Measurements from ENCODE around the gene SGMS2. TPM values are rescaled to one million over a fixed set of nuclear protein-coding genes. Genes with fewer than 3 reads are reported as not detected.

The SGMS2 gene
- total and polyA plus RNA-seq, 9 of the 15 experiments (the other 6 are each of a cell fraction or from before 2014, with no cell fraction given), result 0.07 to 0.25 (median 0.11) TPM; not detected in 5

- H3K4me2 ChIP-seq (ENCODE audit: insufficient read depth, low read length), result no peak overlapping the region
- TF ChIP-seq RNF219 (CRISPR knock-in tag; IDR thresholded peaks at IDR 0.05) (no peak), ZFX (CRISPR knock-in tag; IDR thresholded peaks at IDR 0.05) (no peak), RFX5 (IDR thresholded peaks at IDR 0.05; ENCODE audit: low read depth, low read length) (no peak), RAD21 (CRISPR knock-in tag; conservative IDR thresholded peaks at IDR 0.05 in 1 of 2, IDR thresholded peaks at IDR 0.05 in 1 of 2) (no peak), XRCC4 (IDR thresholded peaks at IDR 0.05; ENCODE audit: extremely low read depth, insufficient read depth, insufficient read length) (no peak), SIRT6 (IDR thresholded peaks at IDR 0.05; ENCODE audit: low read depth, low read length) (no peak), ZNF3 (CRISPR knock-in tag; IDR thresholded peaks at IDR 0.05) (no peak)
- H3K36me3 ChIP-seq (ENCODE audit: control insufficient read depth, insufficient read depth, low read length), result no peaks in the 10 kb centered on the region
- no peak overlapping the region for H3K27ac ChIP-seq (ENCODE audit: extremely low read depth, low read depth, low read length)
- no peaks in the 10 kb centered on the region for H3K9me3 ChIP-seq (replicated peaks; ENCODE audit: control insufficient read depth, insufficient read depth, low read depth, low read length)
- H3K4me3 ChIP-seq, result no peak overlapping the region
- in situ Hi-C loops (cut with MboI), result no loop called here
- H3K9ac ChIP-seq (ENCODE audit: insufficient read depth in 1 of 2, low read depth in 2 of 2, low read length in 2 of 2), result no peak overlapping the region
- H3K4me1 ChIP-seq (replicated peaks in 1 of 2; ENCODE audit: control insufficient read depth in 2 of 2, insufficient read depth in 2 of 2, low read length in 2 of 2), result no peaks in the 10 kb centered on the region
- intact Hi-C loops (cut with micrococcal nuclease), result no loop called here
- H3K27me3 ChIP-seq (ENCODE audit: control insufficient read depth in 2 of 2, insufficient read depth in 2 of 2, low read length in 2 of 2), result no peaks in the 10 kb centered on the region
- ChIA-PET CTCF (ENCODE audit: low intra/inter-chr PET ratio) (no interaction called here), POLR2A (no interaction called here)
- no peaks in the 10 kb centered on the region for H3K9me1 ChIP-seq (ENCODE audit: control insufficient read depth, insufficient read depth, low read length)
- FAIRE-seq (no peak), DNase-seq (ENCODE audit: extremely low read depth in 1 of 4, low spot score in 3 of 4) (no peak), ATAC-seq (no peak)
- no TSS peak for BruUV-seq (replicated peaks)
- no peaks in the 10 kb centered on the region; the same call in 1 of the 2 replicates for H4K20me1 ChIP-seq (replicated peaks; ENCODE audit: control insufficient read depth, insufficient read depth, low read length)
- H2AFZ ChIP-seq (ENCODE audit: low read depth, low read length), result no peak overlapping the region
- H3K79me2 ChIP-seq (ENCODE audit: control insufficient read depth, insufficient read depth, low read length), result no peaks in the 10 kb centered on the region
- WGBS (ENCODE audit: insufficient coverage, low coverage, missing lambda C conversion rate), result 2% methylated on average over 4 of the region's 4 CpGs
Measured at GRCh38 chr4:107837317-107837716, 12.6 kb downstream of the SGMS2 start.
